CD14-positive monocyte (primary cell): ENCODE data around the gene CDH4. TPM values are rescaled to one million over a fixed set of nuclear protein-coding genes. Genes with fewer than 3 reads are reported as not detected.

ENCODE experiments used
- DNase-seq, 3 donors: peaks; one replicate each; pipeline ENCODE4 v3.0.0-alpha.2; 2011 to 2022
- H2AFZ ChIP-seq: 2 replicates; pipeline ENCODE4 v1.6.0; 2012; ENCODE audit warnings: mild to moderate bottlenecking, low read depth, low read length, inconsistent platforms; ENCODE audit not compliant: insufficient read depth, poor library complexity, severe bottlenecking
- H3K27ac ChIP-seq, 2 donors: 1 replicate in 1 of 2; 2 replicates in 1 of 2; pipeline ENCODE4 v1.5.1; 2012 to 2013; ENCODE audit warnings: low read length in 2 of 2, control low read depth in 1 of 2, inconsistent platforms in 1 of 2, low read depth in 1 of 2, mild to moderate bottlenecking in 1 of 2
- H3K27me3 ChIP-seq, 2 donors: one replicate each; pipeline versions ENCODE4 v1.6.0 to v1.6.1; 2011 to 2013; ENCODE audit warnings: low read length in 2 of 2; ENCODE audit not compliant: control insufficient read depth in 2 of 2, insufficient read depth in 2 of 2
- H3K36me3 ChIP-seq, 2 donors: replicated peaks in 1 of 2; 1 replicate in 1 of 2; 2 replicates in 1 of 2; pipeline versions ENCODE4 v1.5.1 to v1.6.1; 2012 to 2013; ENCODE audit warnings: low read length in 2 of 2, control low read depth in 1 of 2, inconsistent platforms in 1 of 2, mild to moderate bottlenecking in 1 of 2; ENCODE audit not compliant: insufficient read depth in 2 of 2, control insufficient read depth in 1 of 2
- H3K4me1 ChIP-seq, 2 donors: 1 replicate in 1 of 2; 2 replicates in 1 of 2; pipeline versions ENCODE4 v1.5.1 to v1.6.1; 2012 to 2013; ENCODE audit warnings: low read length in 2 of 2, control low read depth in 1 of 2, inconsistent platforms in 1 of 2, mild to moderate bottlenecking in 1 of 2, moderate library complexity in 1 of 2; ENCODE audit not compliant: insufficient read depth in 2 of 2, control insufficient read depth in 1 of 2
- H3K4me2 ChIP-seq: replicated peaks from 2 replicates; pipeline ENCODE3; 2012; ENCODE audit warnings: low read length, moderate library complexity, mild to moderate bottlenecking; ENCODE audit not compliant: poor library complexity, severe bottlenecking; ENCODE audit errors: extremely low read depth
- H3K4me3 ChIP-seq, 3 experiments: fragments of 200-600 bp in 1 of 3; sonication (generic) in 1 of 3; replicated peaks in 1 of 3; 1 replicate in 2 of 3; 2 replicates in 1 of 3; pipeline ENCODE4 v1.5.1; 2011 to 2013; ENCODE audit warnings: low read length in 3 of 3, mild to moderate bottlenecking in 3 of 3, control low read depth in 2 of 3, low read depth in 2 of 3, inconsistent platforms in 1 of 3, moderate library complexity in 1 of 3
- H3K79me2 ChIP-seq: 2 replicates; pipeline ENCODE4 v1.6.0; 2012; ENCODE audit warnings: mild to moderate bottlenecking, control low read depth, inconsistent platforms, low read length, moderate library complexity; ENCODE audit not compliant: insufficient read depth
- H3K9ac ChIP-seq: 2 replicates; pipeline ENCODE4 v1.6.0; 2017; ENCODE audit warnings: low read length, mild to moderate bottlenecking; ENCODE audit not compliant: insufficient read depth, poor library complexity, severe bottlenecking
- H3K9me3 ChIP-seq, 2 donors: replicated peaks in 1 of 2; 1 replicate in 1 of 2; 2 replicates in 1 of 2; pipeline versions ENCODE4 v1.5.1 to v1.6.1; 2012 to 2013; ENCODE audit warnings: low read length in 2 of 2, control low read depth in 1 of 2; ENCODE audit not compliant: control insufficient read depth in 1 of 2, insufficient read depth in 1 of 2
- H4K20me1 ChIP-seq: 2 replicates; pipeline ENCODE4 v1.6.0; 2012; ENCODE audit warnings: mild to moderate bottlenecking, low read length, control low read depth, moderate library complexity; ENCODE audit not compliant: insufficient read depth
- H3K27ac Mint-ChIP-seq, 7 donors: one replicate each; pipeline ENCODE4 v1.8.0; 2020; ENCODE audit warnings: mild to moderate bottlenecking in 7 of 7, mixed read lengths in 7 of 7, moderate library complexity in 6 of 7, inconsistent platforms in 2 of 7
- H3K27me3 Mint-ChIP-seq, 3 donors: one replicate each; pipeline ENCODE4 v1.8.0; 2021 to 2022; ENCODE audit warnings: low read depth in 3 of 3, mild to moderate bottlenecking in 3 of 3, mixed read lengths in 3 of 3, moderate library complexity in 3 of 3, inconsistent platforms in 1 of 3
- H3K36me3 Mint-ChIP-seq, 2 donors: one replicate each; pipeline ENCODE4 v1.8.0; 2020; ENCODE audit warnings: mixed read lengths in 2 of 2, inconsistent platforms in 1 of 2, mild to moderate bottlenecking in 1 of 2
- H3K4me1 Mint-ChIP-seq: one replicate; pipeline ENCODE4 v1.8.0; 2020; ENCODE audit warnings: mild to moderate bottlenecking, mixed read lengths
- H3K4me3 Mint-ChIP-seq, 2 donors: one replicate each; pipeline ENCODE4 v1.8.0; 2020; ENCODE audit warnings: mild to moderate bottlenecking in 2 of 2, mixed read lengths in 2 of 2, moderate library complexity in 1 of 2
- H3K9me3 Mint-ChIP-seq, 7 donors: one replicate each; pipeline ENCODE4 v1.8.0; 2020 to 2022; ENCODE audit warnings: mixed read lengths in 7 of 7, mild to moderate bottlenecking in 6 of 7, moderate library complexity in 6 of 7, inconsistent platforms in 2 of 7
- WGBS: methylation state at CpG from one replicate; pipeline ENCODE4 v1.1.5; 2013; ENCODE audit warnings: missing lambda C conversion rate; ENCODE audit not compliant: insufficient coverage; 5-methylcytosine and 5-hydroxymethylcytosine counted together
- intact Hi-C, 2 donors: fragments of 100-400 bp; cut with micrococcal nuclease; formaldehyde crosslinking; loops; one replicate each; pipeline versions ENCODE4 v1.15.0 to v1.15.1; 2023
- polyA plus RNA-seq, 3 donors: library from polyadenylated mRNA; depleted of rRNA in 1 of 3; unstranded in 2 of 3; stranded (reverse) in 1 of 3; fragments of 300-500 nt in 2 of 3; fragments of >200 nt in 1 of 3; fragmentation: Illumina TruSeq in 2 of 3; gene quantifications; 1 replicate in 2 of 3; 2 replicates in 1 of 3; pipeline ENCODE4 v1.2.3, GENCODE V29; 2012 to 2021
- TF ChIP-seq, protein P1 (sequence below): fragments of 200-600 bp; IDR thresholded peaks from one replicate; pipeline ENCODE4 v1.8.0; 2022; ENCODE audit warnings: antibody characterized with exemption, mild to moderate bottlenecking

CDH4 gene
- polyA plus RNA-seq, 3 donors = not detected

- no peak overlapping the region for H3K4me3 ChIP-seq
- no peaks in the 10 kb centered on the region for H3K36me3 ChIP-seq
- H3K4me2 ChIP-seq = no peak overlapping the region
- no peaks in the 10 kb centered on the region for H3K79me2 ChIP-seq
- no peaks in the 10 kb centered on the region for H3K4me1 ChIP-seq
- Mint-ChIP-seq H3K4me3 (no peak overlapping the region), H3K4me1 (no peaks in the 10 kb centered on the region), H3K27me3 (peaks cover 7 to 9% (median 8%) of the 10 kb centered on the region in 3 donors), H3K36me3 (no peaks in the 10 kb centered on the region), H3K27ac (peak overlapping the region in 2 of 7 donors; percentile 32 to 38), H3K9me3 (peaks cover 0 to 68% (median 28%) of the 10 kb centered on the region in 7 donors)
- no peak for DNase-seq
- H3K27me3 ChIP-seq = no peaks in the 10 kb centered on the region
- no peak overlapping the region for H2AFZ ChIP-seq
- TF ChIP-seq, protein P1, sequence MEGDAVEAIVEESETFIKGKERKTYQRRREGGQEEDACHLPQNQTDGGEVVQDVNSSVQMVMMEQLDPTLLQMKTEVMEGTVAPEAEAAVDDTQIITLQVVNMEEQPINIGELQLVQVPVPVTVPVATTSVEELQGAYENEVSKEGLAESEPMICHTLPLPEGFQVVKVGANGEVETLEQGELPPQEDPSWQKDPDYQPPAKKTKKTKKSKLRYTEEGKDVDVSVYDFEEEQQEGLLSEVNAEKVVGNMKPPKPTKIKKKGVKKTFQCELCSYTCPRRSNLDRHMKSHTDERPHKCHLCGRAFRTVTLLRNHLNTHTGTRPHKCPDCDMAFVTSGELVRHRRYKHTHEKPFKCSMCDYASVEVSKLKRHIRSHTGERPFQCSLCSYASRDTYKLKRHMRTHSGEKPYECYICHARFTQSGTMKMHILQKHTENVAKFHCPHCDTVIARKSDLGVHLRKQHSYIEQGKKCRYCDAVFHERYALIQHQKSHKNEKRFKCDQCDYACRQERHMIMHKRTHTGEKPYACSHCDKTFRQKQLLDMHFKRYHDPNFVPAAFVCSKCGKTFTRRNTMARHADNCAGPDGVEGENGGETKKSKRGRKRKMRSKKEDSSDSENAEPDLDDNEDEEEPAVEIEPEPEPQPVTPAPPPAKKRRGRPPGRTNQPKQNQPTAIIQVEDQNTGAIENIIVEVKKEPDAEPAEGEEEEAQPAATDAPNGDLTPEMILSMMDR = no peak
- no peak overlapping the region for H3K27ac ChIP-seq
- H3K9ac ChIP-seq = no peak overlapping the region
- intact Hi-C loops = no loop called here
- H4K20me1 ChIP-seq = no peaks in the 10 kb centered on the region
- H3K9me3 ChIP-seq = peaks cover 0 to 90% of the 10 kb centered on the region in 2 donors
- 93% methylated on average over 10 of the region's 19 CpGs for WGBS
These were observed 627.6 kb downstream of the CDH4 start for GRCh38 chr20:61879694-61880093.

DNA sequence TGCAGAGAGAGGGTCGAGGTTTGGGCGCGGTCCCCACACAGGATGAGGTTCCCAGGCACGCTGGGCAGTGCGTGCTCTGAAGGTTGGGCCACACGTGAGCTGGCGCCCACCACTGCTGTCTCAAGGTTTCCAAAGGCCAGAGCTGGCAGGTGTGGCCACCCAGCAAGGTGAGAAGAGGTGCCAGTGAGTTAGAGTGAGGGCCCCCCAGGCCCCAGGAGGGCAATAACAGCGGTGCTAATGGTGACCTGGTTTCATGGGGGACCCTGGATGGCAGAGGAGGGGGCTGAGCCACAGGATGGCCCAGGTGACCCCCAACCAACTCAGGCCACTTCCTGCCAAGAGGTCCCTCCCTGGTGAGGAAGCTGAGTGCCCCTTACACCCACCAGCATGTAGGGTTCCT is 628.6 kb downstream of the CDH4 start:
- TF ChIP-seq, protein P1 = no peak
- Histone ChIP-seq H3K27me3 (no peaks in the 10 kb centered on the region), H3K9me3 (peaks cover 0 to 80% of the 10 kb centered on the region in 2 donors), H3K79me2 (no peaks in the 10 kb centered on the region), H3K27ac (no peak overlapping the region), H2AFZ (no peak overlapping the region), H3K4me2 (no peak overlapping the region), H3K36me3 (no peaks in the 10 kb centered on the region), H3K4me3 (no peak overlapping the region), H3K9ac (no peak overlapping the region), H3K4me1 (no peaks in the 10 kb centered on the region), H4K20me1 (no peaks in the 10 kb centered on the region)
- DNase-seq = no peak
- H3K27ac Mint-ChIP-seq = no peak overlapping the region
- no peak overlapping the region for H3K4me3 Mint-ChIP-seq
- H3K4me1 Mint-ChIP-seq = no peaks in the 10 kb centered on the region
- intact Hi-C loops = no loop called here
- peaks cover 7 to 9% (median 8%) of the 10 kb centered on the region in 3 donors for H3K27me3 Mint-ChIP-seq
- H3K36me3 Mint-ChIP-seq = no peaks in the 10 kb centered on the region
- H3K9me3 Mint-ChIP-seq = peaks cover 0 to 59% (median 25%) of the 10 kb centered on the region in 7 donors
- 95% methylated on average over 8 of the region's 8 CpGs for WGBS
